Heart right ventricle (tissue), 16 donors: ENCODE data around the gene HOXA11. TPM values are rescaled to one million over a fixed set of nuclear protein-coding genes. Genes with fewer than 3 reads are reported as not detected.

Source experiments
- ATAC-seq, 8 donors: fragments of 200-7000 bp; cut with Tn5 transposase; one replicate each; pipeline ENCODE4 v1.9.1; 2020; ENCODE audit warnings: mild to moderate bottlenecking in 8 of 8, moderate library complexity in 8 of 8, moderate number of reproducible peaks in 1 of 8
- DNase-seq, 2 donors: peaks; one replicate each; pipeline ENCODE4 v3.0.0-alpha.2; 2020
- H3K27ac ChIP-seq, 10 donors: fragments of 200-600 bp; sonication (generic) in 2 of 10; one replicate each; pipeline versions ENCODE4 v1.5.0 to v1.8.0; 2020 to 2022; ENCODE audit warnings: mild to moderate bottlenecking in 3 of 10
- H3K27me3 ChIP-seq, 7 donors: fragments of 200-600 bp; one replicate each; pipeline ENCODE4 v1.8.0; 2021 to 2022; ENCODE audit warnings: mild to moderate bottlenecking in 2 of 7
- H3K36me3 ChIP-seq, 9 donors: fragments of 200-600 bp; sonication (generic) in 1 of 9; one replicate each; pipeline versions ENCODE4 v1.5.0 to v1.8.0; 2020 to 2022; ENCODE audit warnings: mild to moderate bottlenecking in 2 of 9
- H3K4me1 ChIP-seq, 9 donors: fragments of 200-600 bp; sonication (generic) in 1 of 9; one replicate each; pipeline versions ENCODE4 v1.5.0 to v1.8.0; 2020 to 2022; ENCODE audit warnings: mild to moderate bottlenecking in 4 of 9
- H3K4me3 ChIP-seq, 10 donors: fragments of 200-600 bp; sonication (generic) in 2 of 10; one replicate each; pipeline versions ENCODE4 v1.5.0 to v1.8.0; 2020 to 2022; ENCODE audit warnings: mild to moderate bottlenecking in 7 of 10, moderate library complexity in 2 of 10
- H3K9me3 ChIP-seq, 11 donors: fragments of 200-600 bp in 10 of 11; sonication (generic) in 2 of 11; one replicate each; pipeline versions ENCODE4 v1.5.0 to v1.8.0; 2013 to 2022; ENCODE audit warnings: mild to moderate bottlenecking in 2 of 11, control low read depth in 1 of 11, moderate library complexity in 1 of 11
- WGBS, 2 donors: extraction: QIAGEN DNeasy Blood & Tissue Kit; methylation state at CpG; one replicate each; pipeline ENCODE4 v1.1.7; 2013; ENCODE audit warnings: inconsistent platforms in 1 of 2; 5-methylcytosine and 5-hydroxymethylcytosine counted together
- intact Hi-C, 10 donors: fragments of 100-400 bp; cut with DNase I; formaldehyde crosslinking; loops; one replicate each; pipeline versions ENCODE4 v1.11.1 to v1.14.2; 2022
- polyA plus RNA-seq, 2 donors: library from polyadenylated mRNA; stranded (reverse); fragments of 200-250 nt; gene quantifications; one replicate each; pipeline ENCODE4 v1.2.3, GENCODE V29; 2013
- total RNA-seq, 10 donors: library from RNA; stranded (reverse); fragmentation: NEBNext Ultra II Directional in 3 of 10; extraction: Animal tissue kit (Norgen Biotek cat#: 25700) in 3 of 10; gene quantifications; one replicate each; pipeline versions ENCODE4 v1.2.1 to v1.2.4, GENCODE V29; 2021 to 2023
- TF ChIP-seq, protein P1 (sequence below), 9 donors: fragments of 200-600 bp; sonication (generic) in 2 of 9; IDR thresholded peaks; one replicate each; pipeline versions ENCODE4 v1.5.0 to v1.8.0; 2021 to 2022; ENCODE audit warnings: antibody characterized with exemption in 9 of 9, mild to moderate bottlenecking in 5 of 9, moderate library complexity in 1 of 9
- donor health status: Arrhythmogenic right ventricular cardiomyopathy.
- donor health status: ischemic (EF 13 %, LVEDD 7.1; RV severe dilation, severe dysfunction).
- donor health status: healthy with polysubstance abuse.
- donor health status: DM: no; HTN: yes; CAD: no.
- donor health status: DM: no; HTN: no; CAD: no.
- donor health status: ischemic (EF 25% LVEDD 6.9; RV normal size, moderate dysfunction).
- donor health status: ischemic (EF 25% LVEDD 5.7; RV mildly dilated, moderate dysfunction).
- donor health status: healthy.
- donor health status: DM: yes; HTN: yes; CAD: no.
- donor health status: Ischemic cardiomyopathy.
- donor health status: ischemic (EF 35%, LVEDD 5.7; RV mildly dilated, moderate dysfunction).
- donor health status: nonischemic (EF 11% LVEDD 7.7; RV severe dilation, severe dysfunction).
- donor health status: DM: yes; HTN: yes; CAD: no.
- donor health status: PGD.
- donor health status: ischemic (EF 29% LVEDD 5.4; RV normal size, mild dysfunction).
- donor health status: nonischemic (EF 23%, LVEDD 6.1; RV moderate dilation, normal function).

The HOXA11 gene
- total and polyA plus RNA-seq, 12 donors: not detected

DNA sequence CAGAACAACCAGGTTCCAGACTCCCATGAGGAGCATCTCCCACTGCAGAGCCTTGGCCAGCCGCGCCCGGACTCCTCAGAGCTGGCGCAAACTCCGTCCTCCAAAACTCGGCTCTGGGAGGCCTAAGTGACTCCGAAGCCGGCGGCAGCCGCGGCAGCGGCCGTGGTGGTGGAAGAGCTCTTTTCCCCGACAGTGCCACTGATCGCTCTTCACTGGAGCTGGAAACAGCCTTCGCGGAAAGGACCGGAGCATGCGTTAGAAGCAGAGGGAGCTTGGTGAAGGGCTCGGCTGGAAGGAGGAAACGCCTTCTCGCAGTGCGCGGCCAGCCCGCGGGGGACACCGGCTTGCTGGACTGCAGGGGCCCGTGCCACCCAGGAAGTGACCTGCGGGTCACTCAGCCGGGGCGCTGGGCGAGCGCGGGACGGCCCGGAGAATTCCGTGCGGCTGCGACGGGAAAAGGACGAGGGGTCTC is 19.9 kb upstream of the HOXA11 start:
- no peak overlapping the region for H3K27ac ChIP-seq
- ATAC-seq (peak in 1 of 8 donors; percentile 34), DNase-seq (no peak)
- no peaks in the 10 kb centered on the region for H3K9me3 ChIP-seq
- H3K27me3 ChIP-seq: peaks cover 53 to 100% (median 99%) of the 10 kb centered on the region in 7 donors
- peaks cover 0 to 38% (median 23%) of the 10 kb centered on the region in 9 donors for H3K4me1 ChIP-seq
- H3K4me3 ChIP-seq: peak overlapping the region in 3 of 10 donors; percentile 10 to 33 (median 10)
- no peaks in the 10 kb centered on the region for H3K36me3 ChIP-seq
- WGBS, 2 donors: 2 to 4% methylated on average over 41 of the region's 41 CpGs
- intact Hi-C loops: loop anchor here in 7 of 10 donors (5.0 to 10.0 kb wide), 7 partner anchors 380 to 890 kb away; no protein-coding TSS in a partner anchor
- TF ChIP-seq, protein P1, sequence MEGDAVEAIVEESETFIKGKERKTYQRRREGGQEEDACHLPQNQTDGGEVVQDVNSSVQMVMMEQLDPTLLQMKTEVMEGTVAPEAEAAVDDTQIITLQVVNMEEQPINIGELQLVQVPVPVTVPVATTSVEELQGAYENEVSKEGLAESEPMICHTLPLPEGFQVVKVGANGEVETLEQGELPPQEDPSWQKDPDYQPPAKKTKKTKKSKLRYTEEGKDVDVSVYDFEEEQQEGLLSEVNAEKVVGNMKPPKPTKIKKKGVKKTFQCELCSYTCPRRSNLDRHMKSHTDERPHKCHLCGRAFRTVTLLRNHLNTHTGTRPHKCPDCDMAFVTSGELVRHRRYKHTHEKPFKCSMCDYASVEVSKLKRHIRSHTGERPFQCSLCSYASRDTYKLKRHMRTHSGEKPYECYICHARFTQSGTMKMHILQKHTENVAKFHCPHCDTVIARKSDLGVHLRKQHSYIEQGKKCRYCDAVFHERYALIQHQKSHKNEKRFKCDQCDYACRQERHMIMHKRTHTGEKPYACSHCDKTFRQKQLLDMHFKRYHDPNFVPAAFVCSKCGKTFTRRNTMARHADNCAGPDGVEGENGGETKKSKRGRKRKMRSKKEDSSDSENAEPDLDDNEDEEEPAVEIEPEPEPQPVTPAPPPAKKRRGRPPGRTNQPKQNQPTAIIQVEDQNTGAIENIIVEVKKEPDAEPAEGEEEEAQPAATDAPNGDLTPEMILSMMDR (IDR thresholded peaks at IDR 0.05): no peak

GRCh38 chr7:27203964-27204594 is 19.0 kb upstream of the HOXA11 start:
- TF ChIP-seq, protein P1 (IDR thresholded peaks at IDR 0.05): no peak
- no peaks in the 10 kb centered on the region for H3K36me3 ChIP-seq
- no peak for DNase-seq
- H3K4me3 ChIP-seq: no peak overlapping the region
- no peaks in the 10 kb centered on the region for H3K9me3 ChIP-seq
- H3K27ac ChIP-seq: no peak overlapping the region
- H3K4me1 ChIP-seq: peaks cover 0 to 41% (median 26%) of the 10 kb centered on the region in 9 donors
- peaks cover 57 to 98% (median 96%) of the 10 kb centered on the region in 7 donors for H3K27me3 ChIP-seq
- ATAC-seq: no peak
- intact Hi-C loops: loop anchor here in 6 of 10 donors (10.0 kb wide), 5 partner anchors 381 to 891 kb away; no protein-coding TSS in a partner anchor
- WGBS, 2 donors: 19 to 22% methylated on average over 4 of the region's 4 CpGs

- ATAC-seq (no peak), DNase-seq (no peak)
- Histone ChIP-seq H3K9me3 (no peaks in the 10 kb centered on the region), H3K36me3 (no peaks in the 10 kb centered on the region), H3K4me3 (no peak overlapping the region), H3K4me1 (peaks cover 0 to 47% (median 29%) of the 10 kb centered on the region in 9 donors), H3K27me3 (peaks cover 62 to 98% (median 96%) of the 10 kb centered on the region in 7 donors), H3K27ac (no peak overlapping the region)
- TF ChIP-seq, protein P1 (IDR thresholded peaks at IDR 0.05): no peak
- intact Hi-C loops: loop anchor here in 6 of 10 donors (10.0 kb wide), 5 partner anchors 381 to 891 kb away; no protein-coding TSS in a partner anchor
- WGBS, 2 donors: 16 to 19% methylated on average over 10 of the region's 10 CpGs
Measured at GRCh38 chr7:27203365-27203953, 18.4 kb upstream of the HOXA11 start.

DNA sequence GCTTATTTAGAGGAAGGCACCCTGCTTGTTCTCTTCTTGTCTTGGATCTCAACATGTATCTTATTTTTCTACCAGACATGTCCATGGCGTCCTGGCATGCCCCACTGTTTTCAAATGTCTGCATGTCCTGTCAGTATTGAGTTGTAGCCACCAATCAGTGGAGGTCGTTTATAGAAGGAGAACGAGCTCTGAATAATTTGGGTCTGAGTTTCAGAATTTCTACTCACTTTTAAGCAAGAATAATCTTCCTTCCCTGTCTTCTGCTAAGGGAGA is 17.8 kb upstream of the HOXA11 start:
- H3K4me1 ChIP-seq: peaks cover 0 to 50% (median 30%) of the 10 kb centered on the region in 9 donors
- TF ChIP-seq, protein P1 (IDR thresholded peaks at IDR 0.05): no peak
- H3K9me3 ChIP-seq: no peaks in the 10 kb centered on the region
- H3K36me3 ChIP-seq: no peaks in the 10 kb centered on the region
- ATAC-seq: no peak
- 11 to 16% methylated on average over 3 of the region's 3 CpGs for WGBS, 2 donors
- no peak for DNase-seq
- peaks cover 67 to 98% (median 97%) of the 10 kb centered on the region in 7 donors for H3K27me3 ChIP-seq
- no peak overlapping the region for H3K27ac ChIP-seq
- H3K4me3 ChIP-seq: no peak overlapping the region
- intact Hi-C loops: loop anchor here in 6 of 10 donors (10.0 kb wide), 5 partner anchors 382 to 892 kb away; no protein-coding TSS in a partner anchor
